Trophoblast cell (in vitro differentiated cells and primary cell): ENCODE measurements around the gene CD19.

Experiments used
- DNase-seq, 2 donors: peaks; one replicate each; pipeline ENCODE4 v3.0.0-alpha.2; 2016
- H2AFZ ChIP-seq: 2 replicates; pipeline ENCODE4 v1.6.1; 2013; ENCODE audit warnings: low read length, moderate library complexity, mild to moderate bottlenecking; ENCODE audit not compliant: insufficient read depth, poor library complexity
- H2AK5ac ChIP-seq: 2 replicates; pipeline ENCODE4 v1.6.1; 2013; ENCODE audit warnings: mild to moderate bottlenecking, low read length
- H2BK120ac ChIP-seq: 2 replicates; pipeline ENCODE4 v1.6.1; 2013; ENCODE audit warnings: low read length, mild to moderate bottlenecking, moderate library complexity; ENCODE audit not compliant: insufficient read depth, poor library complexity
- H2BK12ac ChIP-seq: 2 replicates; pipeline ENCODE4 v1.6.1; 2013; ENCODE audit warnings: mild to moderate bottlenecking, low read length, moderate library complexity
- H2BK5ac ChIP-seq: 2 replicates; pipeline ENCODE4 v1.6.1; 2013; ENCODE audit warnings: low read length, low read depth, moderate library complexity, mild to moderate bottlenecking; ENCODE audit not compliant: poor library complexity
- H3K14ac ChIP-seq: 2 replicates; pipeline ENCODE4 v1.6.1; 2013; ENCODE audit warnings: mild to moderate bottlenecking, low read length
- H3K18ac ChIP-seq: 2 replicates; pipeline ENCODE4 v1.6.1; 2013; ENCODE audit warnings: mild to moderate bottlenecking, low read length
- H3K23ac ChIP-seq: 2 replicates; pipeline ENCODE4 v1.6.1; 2013; ENCODE audit warnings: low read length
- H3K27ac ChIP-seq: 2 replicates; pipeline ENCODE4 v1.5.1; 2013; ENCODE audit warnings: low read depth, mild to moderate bottlenecking, inconsistent platforms, low read length, moderate library complexity
- H3K27me3 ChIP-seq: 2 replicates; pipeline ENCODE4 v1.6.1; 2013; ENCODE audit warnings: inconsistent platforms, mild to moderate bottlenecking, low read length, moderate library complexity; ENCODE audit not compliant: insufficient read depth
- H3K36me3 ChIP-seq, 2 experiments: 1 replicate in 1 of 2; 2 replicates in 1 of 2; pipeline ENCODE4 v1.6.1; 2013; ENCODE audit warnings: low read length in 2 of 2, mild to moderate bottlenecking in 2 of 2, moderate library complexity in 1 of 2; ENCODE audit not compliant: insufficient read depth in 2 of 2, control insufficient read depth in 1 of 2
- H3K4ac ChIP-seq: 2 replicates; pipeline ENCODE4 v1.6.1; 2013; ENCODE audit warnings: low read depth, mild to moderate bottlenecking, low read length, moderate library complexity
- H3K4me1 ChIP-seq, 2 experiments: 1 replicate in 1 of 2; 2 replicates in 1 of 2; pipeline ENCODE4 v1.6.1; 2013; ENCODE audit warnings: low read length in 2 of 2, mild to moderate bottlenecking in 2 of 2, moderate library complexity in 1 of 2; ENCODE audit not compliant: insufficient read depth in 2 of 2, control insufficient read depth in 1 of 2
- H3K4me2 ChIP-seq: 2 replicates; pipeline ENCODE4 v1.6.1; 2013; ENCODE audit warnings: inconsistent platforms, mild to moderate bottlenecking, low read length, moderate library complexity
- H3K4me3 ChIP-seq: 2 replicates; pipeline ENCODE4 v1.5.1; 2013; ENCODE audit warnings: mild to moderate bottlenecking, low read depth, low read length, inconsistent platforms
- H3K79me1 ChIP-seq: one replicate; pipeline ENCODE4 v1.6.1; 2013; ENCODE audit warnings: low read length
- H3K79me2 ChIP-seq: 2 replicates; pipeline ENCODE4 v1.6.1; 2013; ENCODE audit warnings: low read length, mild to moderate bottlenecking; ENCODE audit not compliant: control insufficient read depth, insufficient read depth, poor library complexity
- H3K9ac ChIP-seq: 2 replicates; pipeline ENCODE4 v1.6.1; 2013; ENCODE audit warnings: mild to moderate bottlenecking, low read length
- H3K9me3 ChIP-seq: 2 replicates; pipeline ENCODE4 v1.6.1; 2013; ENCODE audit warnings: low read depth, mild to moderate bottlenecking, control low read depth, inconsistent platforms, low read length; ENCODE audit not compliant: insufficient read depth
- H4K12ac ChIP-seq: 2 replicates; pipeline ENCODE4 v1.6.1; 2013; ENCODE audit warnings: low read depth, mild to moderate bottlenecking, low read length, moderate library complexity
- H4K8ac ChIP-seq: 2 replicates; pipeline ENCODE4 v1.6.1; 2013; ENCODE audit warnings: low read depth, mild to moderate bottlenecking, low read length, moderate library complexity
- H4K91ac ChIP-seq: one replicate; pipeline ENCODE4 v1.6.1; 2013; ENCODE audit warnings: low read depth, mild to moderate bottlenecking, low read length, moderate library complexity
- WGBS: extraction: QIAGEN DNeasy Blood & Tissue Kit; methylation state at CpG from one replicate; pipeline ENCODE4 v1.1.7; 2013; ENCODE audit warnings: missing lambda C conversion rate; ENCODE audit not compliant: insufficient read length, insufficient coverage; ENCODE audit errors: extremely low coverage; 5-methylcytosine and 5-hydroxymethylcytosine counted together

CD19 gene

DNA sequence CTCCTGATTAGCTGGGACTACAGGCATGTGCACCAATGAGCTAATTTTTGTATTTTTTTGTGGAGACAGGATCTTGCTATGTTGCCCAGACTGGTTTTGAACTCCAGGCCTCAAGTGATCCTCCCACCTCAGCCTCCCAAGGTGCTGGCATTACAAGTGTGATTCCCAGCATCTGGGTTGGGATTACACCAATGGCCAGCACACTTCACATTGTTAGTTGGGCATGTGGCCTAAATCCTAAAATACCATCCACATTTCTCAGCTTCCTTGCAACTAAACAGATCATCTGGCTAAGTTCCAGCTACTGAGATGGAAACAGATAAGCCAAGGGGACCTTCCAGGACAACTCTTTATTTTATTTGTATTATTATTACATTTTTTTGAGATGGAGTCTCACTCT lies 16.6 kb upstream of the CD19 start:
- DNase-seq: peak; percentile 91 to 98
- Histone ChIP-seq H3K14ac (no peak overlapping the region), H2BK12ac (no peak overlapping the region), H3K4me1 (no peaks in the 10 kb centered on the region), H3K18ac (no peak overlapping the region), H3K4me3 (no peak overlapping the region), H2BK5ac (no peak overlapping the region), H4K8ac (no peak overlapping the region), H3K36me3 (peaks cover 29 to 32% of the 10 kb centered on the region in 2 experiments), H3K4me2 (no peak overlapping the region), H2BK120ac (no peak overlapping the region), H3K27me3 (no peaks in the 10 kb centered on the region), H3K79me1 (no peaks in the 10 kb centered on the region), H3K4ac (no peak overlapping the region), H3K9me3 (peaks cover 2% of the 10 kb centered on the region), H3K27ac (no peak overlapping the region), H4K12ac (no peak overlapping the region), H2AFZ (no peak overlapping the region), H3K79me2 (no peaks in the 10 kb centered on the region), H3K23ac (no peak overlapping the region), H2AK5ac (no peak overlapping the region), H4K91ac (no peak overlapping the region), H3K9ac (no peak overlapping the region)

DNA sequence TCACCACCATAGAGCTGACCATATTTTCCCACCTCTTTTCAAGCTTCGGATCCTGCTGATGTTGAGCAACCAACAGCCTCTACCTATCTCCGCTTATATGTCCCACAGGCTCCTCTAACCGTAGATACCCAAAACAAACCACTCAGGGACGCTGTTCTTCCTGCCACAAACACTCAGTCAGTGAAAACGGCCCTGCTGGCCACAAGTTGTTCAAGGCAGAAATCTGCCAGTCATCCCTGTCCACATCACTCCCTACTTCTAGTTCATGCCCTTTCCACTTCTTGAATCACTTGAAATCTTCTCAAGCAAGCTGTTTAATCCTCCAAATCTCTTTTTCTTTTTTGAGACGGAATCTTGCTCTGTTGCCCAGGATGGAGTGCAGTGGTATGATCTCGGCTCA lies 14.7 kb upstream of the CD19 start:
- H3K4me1 ChIP-seq: no peaks in the 10 kb centered on the region
- H3K4ac ChIP-seq: no peak overlapping the region
- no peak overlapping the region for H3K9ac ChIP-seq
- no peak overlapping the region for H2BK120ac ChIP-seq
- no peak overlapping the region for H3K14ac ChIP-seq
- no peak overlapping the region for H3K23ac ChIP-seq
- no peaks in the 10 kb centered on the region for H3K9me3 ChIP-seq
- no peak overlapping the region for H4K91ac ChIP-seq
- H4K12ac ChIP-seq: no peak overlapping the region
- H2AFZ ChIP-seq: no peak overlapping the region
- no peak overlapping the region for H3K4me2 ChIP-seq
- H2BK5ac ChIP-seq: no peak overlapping the region
- H3K27me3 ChIP-seq: no peaks in the 10 kb centered on the region
- H3K18ac ChIP-seq: no peak overlapping the region
- H2AK5ac ChIP-seq: no peak overlapping the region
- H3K4me3 ChIP-seq: no peak overlapping the region
- DNase-seq: no peak
- H3K79me1 ChIP-seq: no peaks in the 10 kb centered on the region
- no peaks in the 10 kb centered on the region for H3K79me2 ChIP-seq
- H4K8ac ChIP-seq: no peak overlapping the region
- WGBS: no CpG with 5 or more reads among the region's 7 CpGs
- H3K27ac ChIP-seq: no peak overlapping the region
- H3K36me3 ChIP-seq: peaks cover 25 to 26% of the 10 kb centered on the region in 2 experiments
- H2BK12ac ChIP-seq: no peak overlapping the region

DNA sequence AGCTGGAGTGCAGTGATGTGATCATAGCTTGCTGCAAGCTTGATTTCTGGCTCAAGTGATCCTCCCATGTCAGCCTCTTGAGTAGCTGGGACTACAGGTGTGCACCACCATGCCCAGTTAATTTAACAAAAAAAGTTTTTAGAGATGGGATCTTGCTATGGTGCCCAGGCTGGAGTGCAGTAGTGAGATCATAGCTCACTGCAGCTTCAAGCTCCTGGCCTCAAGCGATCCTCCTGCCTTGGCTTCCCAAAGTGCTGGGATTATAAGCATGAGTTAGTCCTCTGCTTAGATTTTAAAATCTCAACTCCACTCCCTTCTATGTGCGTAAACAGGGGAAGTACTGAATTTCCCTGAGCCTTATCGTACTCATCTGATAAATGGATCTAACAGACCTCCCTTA lies 13.1 kb upstream of the CD19 start:
- no peak overlapping the region for H2BK5ac ChIP-seq
- no peak overlapping the region for H2BK12ac ChIP-seq
- DNase-seq: no peak
- no peak overlapping the region for H4K8ac ChIP-seq
- no peak overlapping the region for H2BK120ac ChIP-seq
- H3K4me2 ChIP-seq: no peak overlapping the region
- H4K91ac ChIP-seq: no peak overlapping the region
- no peaks in the 10 kb centered on the region for H3K79me2 ChIP-seq
- no peak overlapping the region for H3K27ac ChIP-seq
- H3K36me3 ChIP-seq: peaks cover 18 to 25% of the 10 kb centered on the region in 2 experiments
- H3K18ac ChIP-seq: no peak overlapping the region
- H3K14ac ChIP-seq: no peak overlapping the region
- no peak overlapping the region for H3K23ac ChIP-seq
- no CpG with 5 or more reads among the region's 3 CpGs for WGBS
- H2AFZ ChIP-seq: no peak overlapping the region
- H3K4me1 ChIP-seq: peaks cover 0 to 2% of the 10 kb centered on the region in 2 experiments
- no peaks in the 10 kb centered on the region for H3K27me3 ChIP-seq
- H3K4me3 ChIP-seq: no peak overlapping the region
- H3K9ac ChIP-seq: no peak overlapping the region
- no peaks in the 10 kb centered on the region for H3K9me3 ChIP-seq
- H3K79me1 ChIP-seq: no peaks in the 10 kb centered on the region
- H3K4ac ChIP-seq: no peak overlapping the region
- no peak overlapping the region for H4K12ac ChIP-seq
- no peak overlapping the region for H2AK5ac ChIP-seq

DNA sequence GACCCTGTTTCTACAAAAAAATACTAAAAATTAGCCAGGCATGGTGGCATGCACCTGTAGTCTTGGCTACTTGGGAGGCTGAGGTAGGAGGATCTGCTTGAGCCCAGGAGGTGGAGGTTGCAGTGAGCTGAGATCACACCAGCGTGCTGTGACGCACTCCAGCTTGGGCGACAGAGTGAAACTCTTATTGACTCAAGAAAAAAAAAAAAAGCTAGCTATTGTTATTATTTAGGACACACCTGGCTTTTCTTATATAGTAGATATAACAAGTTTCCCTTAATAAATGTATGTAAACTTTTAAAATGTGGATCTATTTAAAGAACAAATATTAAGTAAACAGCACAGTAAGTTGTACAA lies 8.6 kb upstream of the CD19 start:
- H3K79me2 ChIP-seq: peaks cover 7% of the 10 kb centered on the region
- H4K8ac ChIP-seq: no peak overlapping the region
- peaks cover 2% of the 10 kb centered on the region for H3K9me3 ChIP-seq
- H3K4me2 ChIP-seq: no peak overlapping the region
- no peak overlapping the region for H3K27ac ChIP-seq
- no peak overlapping the region for H3K4ac ChIP-seq
- no peak overlapping the region for H2BK12ac ChIP-seq
- WGBS: no CpG with 5 or more reads among the region's 3 CpGs
- H2AK5ac ChIP-seq: no peak overlapping the region
- H2AFZ ChIP-seq: no peak overlapping the region
- H3K79me1 ChIP-seq: peaks cover 14% of the 10 kb centered on the region
- no peaks in the 10 kb centered on the region for H3K27me3 ChIP-seq
- no peak overlapping the region for H4K12ac ChIP-seq
- no peak overlapping the region for H3K18ac ChIP-seq
- no peak overlapping the region for H3K9ac ChIP-seq
- peaks cover 0 to 8% of the 10 kb centered on the region in 2 experiments for H3K36me3 ChIP-seq
- H2BK120ac ChIP-seq: no peak overlapping the region
- no peak overlapping the region for H3K14ac ChIP-seq
- DNase-seq: no peak
- no peak overlapping the region for H4K91ac ChIP-seq
- no peak overlapping the region for H3K23ac ChIP-seq
- H3K4me3 ChIP-seq: no peak overlapping the region
- H3K4me1 ChIP-seq: peaks cover 4 to 10% of the 10 kb centered on the region in 2 experiments
- H2BK5ac ChIP-seq: no peak overlapping the region
